Smooth muscle cell (in vitro differentiated cells): ENCODE results near the gene CFAP92. TPM values are rescaled to one million over a fixed set of nuclear protein-coding genes. Genes with fewer than 3 reads are reported as not detected.
A peak's percentile ranks its signal among the peaks of the same experiment; 100 is the strongest.

ENCODE experiments used
- DNase-seq: peaks from one replicate; lab custom pipeline; 2025; ENCODE audit not compliant: unreplicated experiment; lab: John Stamatoyannopoulos, UW
- H2AFZ ChIP-seq: fragments of 200-600 bp; sonication (generic); 2 replicates; pipeline ENCODE4 v1.6.0; 2016; ENCODE audit warnings: antibody characterized with exemption, low read depth, mild to moderate bottlenecking
- H3F3A ChIP-seq: fragments of 200-600 bp; sonication (generic); 2 replicates; pipeline ENCODE4 v1.6.0; 2017; ENCODE audit warnings: antibody characterized with exemption, low read depth
- H3K27ac ChIP-seq: fragments of 200-600 bp; sonication (generic); 2 replicates; pipeline ENCODE4 v1.5.1; 2016; ENCODE audit warnings: low read depth, mild to moderate bottlenecking
- H3K27me3 ChIP-seq: fragments of 200-600 bp; sonication (generic); 2 replicates; pipeline ENCODE4 v1.6.1; 2016; ENCODE audit warnings: low read depth, mild to moderate bottlenecking
- H3K36me3 ChIP-seq: fragments of 200-600 bp; sonication (generic); 2 replicates; pipeline ENCODE4 v1.5.1; 2016; ENCODE audit warnings: low read depth
- H3K4me1 ChIP-seq: fragments of 200-600 bp; sonication (generic); 2 replicates; pipeline ENCODE4 v1.5.1; 2016; ENCODE audit warnings: low read depth
- H3K4me2 ChIP-seq: fragments of 200-600 bp; sonication (generic); 2 replicates; pipeline ENCODE4 v1.6.0; 2016; ENCODE audit warnings: mild to moderate bottlenecking
- H3K4me3 ChIP-seq: fragments of 200-600 bp; sonication (generic); 2 replicates; pipeline ENCODE4 v1.5.1; 2016; ENCODE audit warnings: mild to moderate bottlenecking
- H3K79me2 ChIP-seq: fragments of 200-600 bp; sonication (generic); 2 replicates; pipeline ENCODE4 v1.6.0; 2016; ENCODE audit warnings: low read depth, mild to moderate bottlenecking
- H3K9ac ChIP-seq: fragments of 200-600 bp; sonication (generic); 2 replicates; pipeline ENCODE4 v1.6.0; 2016; ENCODE audit warnings: low read depth
- H3K9me3 ChIP-seq: fragments of 200-600 bp; sonication (generic); replicated peaks from 2 replicates; pipeline ENCODE4 v1.5.1; 2016; ENCODE audit warnings: low read depth
- H4K20me1 ChIP-seq: fragments of 200-600 bp; sonication (generic); 2 replicates; pipeline ENCODE4 v1.6.0; 2016; ENCODE audit warnings: low read depth
- CTCF ChIP-seq: fragments of 200-600 bp; sonication (generic); IDR thresholded peaks from 2 replicates; pipeline ENCODE4 v1.5.1; 2017; ENCODE audit warnings: borderline replicate concordance, mild to moderate bottlenecking, antibody characterized with exemption; ENCODE audit not compliant: insufficient read depth, poor library complexity, severe bottlenecking
- WGBS: methylation state at CpG from one replicate; pipeline ENCODE4 v1.1.7; 2016; ENCODE audit warnings: low lambda C conversion rate; 5-methylcytosine and 5-hydroxymethylcytosine counted together
- polyA plus RNA-seq: library from polyadenylated mRNA; unstranded; fragments of >200 nt; fragmentation: Nextera tagmentation; extraction: Ambion mirVana; gene quantifications from 2 replicates; pipeline ENCODE4 v1.2.1, GENCODE V29; 2016
- total RNA-seq: library from RNA; depleted of rRNA; stranded (reverse); fragments of >200 nt; gene quantifications from 2 replicates; pipeline ENCODE4 v1.2.3, GENCODE V29; 2014

Gene CFAP92
- total and polyA plus RNA-seq, 2 experiments from 2014 or later = 0.67 to 0.85 TPM

GRCh38 chr3:129000742-129001100 lies 6.8 kb upstream of the CFAP92 start:
- WGBS = 16% methylated on average over 15 of the region's 15 CpGs
- Histone ChIP-seq H3K27me3 (peaks cover 86% of the 10 kb centered on the region), H3K9ac (no peak overlapping the region)

GRCh38 chr3:128999102-128999501 lies 5.2 kb upstream of the CFAP92 start:
- DNase-seq = no peak
- Histone ChIP-seq H3K4me2 (no peak overlapping the region), H3K4me3 (no peak overlapping the region), H3K27ac (no peak overlapping the region), H3K9ac (no peak overlapping the region), H3F3A (no peaks in the 10 kb centered on the region), H4K20me1 (no peaks in the 10 kb centered on the region), H3K4me1 (peaks cover 23% of the 10 kb centered on the region), H3K9me3 (no peaks in the 10 kb centered on the region), H3K36me3 (no peaks in the 10 kb centered on the region), H2AFZ (no peak overlapping the region), H3K27me3 (peaks cover 76% of the 10 kb centered on the region), H3K79me2 (no peaks in the 10 kb centered on the region)
- TF ChIP-seq CTCF = no peak
- 61% methylated on average over 5 of the region's 5 CpGs for WGBS

More at GRCh38 chr3:129000742-129001100, 6.8 kb upstream of the CFAP92 start:
- no peak for TF ChIP-seq CTCF
- no peaks in the 10 kb centered on the region for H3K36me3 ChIP-seq
- H3K9me3 ChIP-seq = no peaks in the 10 kb centered on the region
- H4K20me1 ChIP-seq = no peaks in the 10 kb centered on the region
- no peak overlapping the region for H3K27ac ChIP-seq
- peak overlapping the region; percentile 77 for H2AFZ ChIP-seq
- H3K4me3 ChIP-seq = peak overlapping the region; percentile 53
- H3F3A ChIP-seq = no peaks in the 10 kb centered on the region
- peaks cover 18% of the 10 kb centered on the region for H3K4me1 ChIP-seq
- H3K4me2 ChIP-seq = peak overlapping the region; percentile 94
- DNase-seq = no peak
- H3K79me2 ChIP-seq = no peaks in the 10 kb centered on the region

GRCh38 chr3:128998561-128998960 lies 4.7 kb upstream of the CFAP92 start:
- Histone ChIP-seq H4K20me1 (no peaks in the 10 kb centered on the region), H3K4me1 (peaks cover 27% of the 10 kb centered on the region), H3K4me2 (no peak overlapping the region), H3F3A (no peaks in the 10 kb centered on the region), H3K9ac (no peak overlapping the region), H3K36me3 (no peaks in the 10 kb centered on the region), H3K79me2 (no peaks in the 10 kb centered on the region), H3K27me3 (peaks cover 74% of the 10 kb centered on the region), H3K9me3 (no peaks in the 10 kb centered on the region), H2AFZ (no peak overlapping the region), H3K27ac (no peak overlapping the region), H3K4me3 (no peak overlapping the region)
- 68% methylated on average over 3 of the region's 3 CpGs for WGBS
- no peak for DNase-seq
- TF ChIP-seq CTCF = no peak

- peaks cover 68% of the 10 kb centered on the region for H3K27me3 ChIP-seq
- H3K4me1 ChIP-seq = peaks cover 35% of the 10 kb centered on the region
- no peak overlapping the region for H3K4me2 ChIP-seq
- H2AFZ ChIP-seq = no peak overlapping the region
- TF ChIP-seq CTCF = no peak
- no peaks in the 10 kb centered on the region for H3F3A ChIP-seq
- H3K36me3 ChIP-seq = no peaks in the 10 kb centered on the region
- H4K20me1 ChIP-seq = no peaks in the 10 kb centered on the region
- H3K4me3 ChIP-seq = no peak overlapping the region
- no peak overlapping the region for H3K27ac ChIP-seq
- no peaks in the 10 kb centered on the region for H3K79me2 ChIP-seq
- WGBS = 86% methylated on average over 4 of the region's 4 CpGs
- no peak for DNase-seq
- no peaks in the 10 kb centered on the region for H3K9me3 ChIP-seq
- no peak overlapping the region for H3K9ac ChIP-seq
Observed at GRCh38 chr3:128997486-128998133, 3.7 kb upstream of the CFAP92 start.
